Brain microvascular endothelial cell (primary cell): Measurements from ENCODE around the gene WDR31.
"Not testable (repeated sequence)": the region's sequence is repeated elsewhere in the genome, so short reads cannot be mapped to it uniquely, and the experiment has no call there.

Experiments
- DNase-seq: peaks from one replicate; pipeline ENCODE4 v3.0.0-alpha.2; 2020
- H3K27ac ChIP-seq: fragments of 250-450 bp; sonication (Bioruptor Pico); 2 replicates; pipeline ENCODE4 v1.5.1; 2020; ENCODE audit warnings: mild to moderate bottlenecking, moderate library complexity
- H3K27me3 ChIP-seq: fragments of 250-450 bp; sonication (Bioruptor Pico); replicated peaks from 2 replicates; pipeline ENCODE4 v1.5.1; 2020; ENCODE audit warnings: mild to moderate bottlenecking
- H3K36me3 ChIP-seq: fragments of 250-450 bp; sonication (Bioruptor Pico); replicated peaks from 2 replicates; pipeline ENCODE4 v1.5.1; 2020; ENCODE audit warnings: mild to moderate bottlenecking
- H3K4me3 ChIP-seq: 2 replicates; pipeline ENCODE4 v1.5.1; 2011; ENCODE audit warnings: low read depth, mild to moderate bottlenecking, control low read depth, low read length, moderate library complexity
- in situ Hi-C: cut with HindIII; loops from 2 replicates; pipeline ENCODE4 v1.10.0; 2017; ENCODE audit warnings: low sequenced_read_pairs, low pct_ligation_motif_present
- TF ChIP-seq, protein P1 (sequence below): IDR thresholded peaks from 2 replicates; pipeline ENCODE4 v1.5.1; 2011; ENCODE audit warnings: low read depth, mild to moderate bottlenecking, moderate library complexity, low read length, control low read depth, inconsistent platforms; ENCODE audit errors: missing control alignments

Gene WDR31

DNA sequence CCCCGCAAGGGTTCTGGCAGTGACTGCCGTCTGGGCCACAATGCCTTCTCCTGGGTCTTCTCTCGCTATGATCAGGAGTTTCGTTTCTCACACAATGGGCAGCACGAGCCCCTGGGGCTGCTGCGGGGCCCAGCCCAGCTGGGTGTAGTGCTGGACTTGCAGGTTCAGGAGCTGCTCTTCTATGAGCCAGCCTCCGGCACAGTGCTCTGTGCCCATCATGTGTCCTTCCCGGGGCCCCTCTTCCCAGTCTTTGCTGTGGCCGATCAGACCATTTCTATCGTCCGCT lies 29.7 kb upstream of the WDR31 start:
- Histone ChIP-seq H3K27ac (no peak overlapping the region), H3K27me3 (no peaks in the 10 kb centered on the region), H3K4me3 (no peak overlapping the region), H3K36me3 (no peaks in the 10 kb centered on the region)
- TF ChIP-seq, protein P1, sequence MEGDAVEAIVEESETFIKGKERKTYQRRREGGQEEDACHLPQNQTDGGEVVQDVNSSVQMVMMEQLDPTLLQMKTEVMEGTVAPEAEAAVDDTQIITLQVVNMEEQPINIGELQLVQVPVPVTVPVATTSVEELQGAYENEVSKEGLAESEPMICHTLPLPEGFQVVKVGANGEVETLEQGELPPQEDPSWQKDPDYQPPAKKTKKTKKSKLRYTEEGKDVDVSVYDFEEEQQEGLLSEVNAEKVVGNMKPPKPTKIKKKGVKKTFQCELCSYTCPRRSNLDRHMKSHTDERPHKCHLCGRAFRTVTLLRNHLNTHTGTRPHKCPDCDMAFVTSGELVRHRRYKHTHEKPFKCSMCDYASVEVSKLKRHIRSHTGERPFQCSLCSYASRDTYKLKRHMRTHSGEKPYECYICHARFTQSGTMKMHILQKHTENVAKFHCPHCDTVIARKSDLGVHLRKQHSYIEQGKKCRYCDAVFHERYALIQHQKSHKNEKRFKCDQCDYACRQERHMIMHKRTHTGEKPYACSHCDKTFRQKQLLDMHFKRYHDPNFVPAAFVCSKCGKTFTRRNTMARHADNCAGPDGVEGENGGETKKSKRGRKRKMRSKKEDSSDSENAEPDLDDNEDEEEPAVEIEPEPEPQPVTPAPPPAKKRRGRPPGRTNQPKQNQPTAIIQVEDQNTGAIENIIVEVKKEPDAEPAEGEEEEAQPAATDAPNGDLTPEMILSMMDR: no peak
- no peak for DNase-seq
- in situ Hi-C loops: no loop called here

DNA sequence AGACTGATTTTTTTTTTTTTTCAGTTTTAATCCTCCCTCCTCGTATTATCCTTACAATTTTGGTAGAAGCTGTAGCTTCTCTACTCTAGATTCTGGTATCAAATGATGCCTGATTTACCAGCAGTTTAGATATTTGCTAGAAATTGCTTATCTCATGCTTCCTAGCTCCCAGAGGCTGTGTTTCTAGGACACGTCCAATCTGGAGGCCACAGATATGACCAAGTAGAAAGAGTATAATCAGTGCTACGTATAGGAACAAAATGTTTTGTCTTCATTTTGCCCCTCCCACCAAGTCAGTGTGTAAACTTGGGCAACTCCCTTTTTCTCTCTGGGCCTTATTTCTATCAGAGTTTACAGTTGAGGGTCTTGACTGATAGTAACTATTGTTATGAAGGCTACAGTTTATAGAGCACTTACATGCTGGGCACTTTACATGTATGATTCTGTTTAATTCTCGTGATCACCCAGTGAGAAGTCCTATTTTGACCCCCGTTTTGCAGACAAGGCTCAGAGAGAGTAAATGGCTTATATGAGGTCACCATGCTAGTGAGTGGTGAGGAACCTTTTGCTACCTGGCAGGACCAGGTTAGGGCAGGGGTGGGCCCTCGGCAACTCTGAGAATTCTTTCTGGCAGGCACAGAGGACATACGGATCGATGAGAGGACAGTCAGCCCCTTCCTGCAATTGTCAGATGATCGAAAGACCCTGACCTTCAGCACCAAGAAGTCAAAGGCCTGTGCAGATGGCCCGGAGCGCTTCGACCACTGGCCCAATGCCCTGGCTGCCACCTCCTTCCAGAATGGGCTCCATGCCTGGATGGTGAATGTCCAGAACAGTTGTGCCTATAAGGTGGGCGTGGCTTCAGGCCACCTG lies 29.1 kb upstream of the WDR31 start:
- in situ Hi-C loops: no loop called here
- TF ChIP-seq, protein P1: no peak
- DNase-seq: no peak

DNA sequence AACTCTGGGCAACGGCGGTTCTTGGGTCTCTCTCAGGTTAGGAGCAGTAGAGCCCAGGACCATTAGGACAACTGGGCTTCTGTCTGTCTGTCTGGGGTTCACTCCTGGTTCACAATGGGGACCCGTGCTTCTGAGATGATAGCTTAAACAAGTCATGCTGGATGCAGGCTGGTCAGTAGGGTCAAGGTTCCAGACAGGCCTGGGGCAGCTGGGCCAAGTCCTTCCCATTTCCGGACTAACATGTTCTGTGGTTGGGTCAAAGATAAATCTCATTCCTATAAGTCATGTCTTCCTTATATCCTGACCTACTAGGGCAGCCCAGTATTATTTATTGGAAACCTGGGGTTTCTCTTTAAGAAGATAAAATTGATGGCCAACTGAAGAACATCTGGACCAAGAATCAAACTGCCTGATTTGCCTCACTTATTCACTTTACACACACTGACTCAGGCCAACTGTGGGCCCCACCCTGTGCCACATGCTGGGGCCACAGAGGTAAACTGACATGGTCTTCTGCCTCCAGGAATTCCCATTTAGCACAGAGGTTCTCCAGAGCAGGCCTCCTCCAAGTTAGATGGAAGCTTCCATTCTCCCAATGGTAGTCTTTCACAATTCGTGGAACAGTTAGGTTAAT lies 28.4 kb upstream of the WDR31 start:
- DNase-seq: no peak
- in situ Hi-C loops: no loop called here
- no peaks in the 10 kb centered on the region for H3K36me3 ChIP-seq
- H3K4me3 ChIP-seq: no peak overlapping the region
- TF ChIP-seq, protein P1: no peak
- no peaks in the 10 kb centered on the region for H3K27me3 ChIP-seq
- no peak overlapping the region for H3K27ac ChIP-seq

More for the DNA sequence above, 29.1 kb upstream of the WDR31 start:
- Histone ChIP-seq H3K27me3 (no peaks in the 10 kb centered on the region), H3K4me3 (no peak overlapping the region), H3K36me3 (no peaks in the 10 kb centered on the region), H3K27ac (no peak overlapping the region)

DNA sequence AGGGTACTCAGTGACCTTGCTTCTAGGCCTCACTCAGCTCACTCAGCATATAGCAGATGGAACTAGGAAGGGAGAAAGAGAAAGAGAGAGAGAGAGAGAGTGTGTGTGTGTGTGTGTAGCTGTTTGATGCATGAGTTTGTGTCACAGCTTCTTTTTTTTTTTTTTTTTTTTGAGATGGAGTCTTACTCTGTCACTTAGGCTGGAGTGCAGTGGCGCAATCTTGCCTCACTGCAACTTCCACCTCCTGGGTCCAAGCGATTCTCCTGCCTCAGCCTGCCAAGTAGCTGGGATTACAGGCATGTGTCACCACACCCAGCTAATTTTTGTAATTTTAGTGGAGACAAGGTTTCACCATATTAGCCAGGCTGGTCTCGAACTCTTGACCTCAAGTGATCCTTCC lies 25.6 kb upstream of the WDR31 start:
- H3K36me3 ChIP-seq, H3K27me3 ChIP-seq, H3K27ac ChIP-seq, DNase-seq, H3K4me3 ChIP-seq, in situ Hi-C loops: not testable (repeated sequence)

DNA sequence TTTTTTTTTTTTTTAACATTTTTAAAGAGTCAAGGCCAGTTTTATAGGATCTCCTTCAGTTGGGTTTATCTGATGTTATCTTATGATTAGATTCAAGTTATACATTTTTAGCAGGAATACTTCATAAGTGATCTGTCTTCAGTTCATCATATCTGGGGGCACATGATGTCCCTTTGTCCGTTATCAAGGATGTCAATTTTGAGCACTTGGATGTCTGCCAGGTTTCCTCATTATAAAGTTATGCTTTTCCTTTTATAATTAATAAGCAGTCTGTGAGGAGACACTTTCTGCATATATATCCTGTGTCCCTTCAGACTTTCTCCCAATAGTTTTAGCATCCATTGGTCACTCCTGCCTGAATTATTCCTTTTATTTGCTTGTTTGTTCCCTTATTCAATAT lies 24.9 kb upstream of the WDR31 start:
- TF ChIP-seq, protein P1: no peak
- Histone ChIP-seq H3K27me3 (no peaks in the 10 kb centered on the region), H3K27ac (no peak overlapping the region), H3K4me3 (no peak overlapping the region), H3K36me3 (no peaks in the 10 kb centered on the region)
- DNase-seq: no peak
- in situ Hi-C loops: no loop called here

DNA sequence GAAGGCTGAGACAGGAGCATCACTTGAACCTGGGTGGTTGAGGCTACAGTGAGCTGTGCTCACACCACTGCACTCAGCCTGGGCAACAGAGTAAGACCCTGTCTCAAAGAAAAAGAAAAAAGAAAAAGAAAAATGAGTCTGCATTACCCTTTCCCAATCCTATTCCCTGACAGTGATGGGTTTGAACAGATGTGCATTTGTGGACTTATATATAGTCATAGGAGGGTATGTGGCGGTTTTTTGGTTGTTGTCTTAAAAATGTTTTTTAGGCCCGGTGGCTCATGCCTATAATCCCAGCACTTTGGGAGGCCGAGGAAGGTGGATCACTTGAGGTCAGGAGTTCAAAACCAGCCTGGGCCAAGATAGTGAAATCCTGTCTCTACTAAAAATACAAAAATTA lies 23.3 kb upstream of the WDR31 start:
- no peak overlapping the region for H3K27ac ChIP-seq
- in situ Hi-C loops: no loop called here
- TF ChIP-seq, protein P1: no peak

More for the DNA sequence above, 23.3 kb upstream of the WDR31 start:
- H3K36me3 ChIP-seq: no peaks in the 10 kb centered on the region
- no peak overlapping the region for H3K4me3 ChIP-seq
- DNase-seq: no peak
- no peaks in the 10 kb centered on the region for H3K27me3 ChIP-seq
